NCI-H2227 (cell line): ENCODE data around the gene IQGAP3.
"Not testable (repeated sequence)": the region's sequence is repeated elsewhere in the genome, so short reads cannot be mapped to it uniquely, and the experiment has no call there.

Experiments
- DNase-seq: peaks from one replicate; lab custom pipeline; 2025; ENCODE audit not compliant: unreplicated experiment; lab: John Stamatoyannopoulos, UW

IQGAP3 gene

GRCh38 chr1:156571919-156572662 lies at the start of gene IQGAP3:
IQGAP3 (minus strand) TSS chr1:156572565; CDS start chr1:156572529, 36 bp downstream.
- DNase-seq: peak; percentile 95

GRCh38 chr1:156619582-156619955 lies 47.2 kb upstream of the IQGAP3 start:
- no peak for DNase-seq

- peak; percentile 41 for DNase-seq
Observed at GRCh38 chr1:156618853-156619581, 46.7 kb upstream of the IQGAP3 start, which contains the start of gene HAPLN2. HAPLN2 (plus strand) TSS chr1:156619415; CDS start chr1:156623491, 4,076 bp downstream.

- peak; percentile 91 for DNase-seq
Observed at GRCh38 chr1:156616463-156616862, 44.1 kb upstream of the IQGAP3 start.

- DNase-seq: no peak
Observed at GRCh38 chr1:156615946-156616345, 43.6 kb upstream of the IQGAP3 start.

GRCh38 chr1:156612666-156613065 lies 40.3 kb upstream of the IQGAP3 start:
- no peak for DNase-seq

GRCh38 chr1:156610072-156610471 lies 37.7 kb upstream of the IQGAP3 start:
- not testable (repeated sequence) for DNase-seq

GRCh38 chr1:156608981-156609380 lies 36.6 kb upstream of the IQGAP3 start:
- DNase-seq: peak; percentile 49

- peak; percentile 79 for DNase-seq
Observed at GRCh38 chr1:156608036-156608674, 35.8 kb upstream of the IQGAP3 start.

GRCh38 chr1:156607344-156607743 lies 35.0 kb upstream of the IQGAP3 start:
- not testable (repeated sequence) for DNase-seq

- peak; percentile 60 for DNase-seq
Observed at GRCh38 chr1:156602557-156602993, 30.2 kb upstream of the IQGAP3 start.

GRCh38 chr1:156601892-156602291 lies 29.5 kb upstream of the IQGAP3 start:
- DNase-seq: peak; percentile 68

GRCh38 chr1:156601122-156601830 lies 28.9 kb upstream of the IQGAP3 start, which contains the start of gene GPATCH4:
GPATCH4 (minus strand) TSS chr1:156601479.
- peak; percentile 96 for DNase-seq

- no peak for DNase-seq
Observed at GRCh38 chr1:156600733-156601121, 28.4 kb upstream of the IQGAP3 start.

- peak; percentile 23 for DNase-seq
Observed at GRCh38 chr1:156599811-156600210, 27.4 kb upstream of the IQGAP3 start.

- DNase-seq: no peak
Observed at GRCh38 chr1:156598731-156599432, 26.5 kb upstream of the IQGAP3 start.

GRCh38 chr1:156598125-156598524 lies 25.8 kb upstream of the IQGAP3 start:
- no peak for DNase-seq

GRCh38 chr1:156596426-156596825 lies 24.1 kb upstream of the IQGAP3 start:
- DNase-seq: no peak

GRCh38 chr1:156595016-156595415 lies 22.7 kb upstream of the IQGAP3 start:
- DNase-seq: no peak

GRCh38 chr1:156594190-156594589 lies 21.8 kb upstream of the IQGAP3 start:
- DNase-seq: no peak
